ENCODE measurements around the gene CHMP4B. TPM values are rescaled to one million over a fixed set of nuclear protein-coding genes. Genes with fewer than 3 reads are reported as not detected.
A peak's percentile ranks its signal among the peaks of the same experiment; 100 is the strongest.

CHMP4B gene
- total and polyA plus RNA-seq, 7 donors = 72.5 to 267 (median 151) TPM

DNA sequence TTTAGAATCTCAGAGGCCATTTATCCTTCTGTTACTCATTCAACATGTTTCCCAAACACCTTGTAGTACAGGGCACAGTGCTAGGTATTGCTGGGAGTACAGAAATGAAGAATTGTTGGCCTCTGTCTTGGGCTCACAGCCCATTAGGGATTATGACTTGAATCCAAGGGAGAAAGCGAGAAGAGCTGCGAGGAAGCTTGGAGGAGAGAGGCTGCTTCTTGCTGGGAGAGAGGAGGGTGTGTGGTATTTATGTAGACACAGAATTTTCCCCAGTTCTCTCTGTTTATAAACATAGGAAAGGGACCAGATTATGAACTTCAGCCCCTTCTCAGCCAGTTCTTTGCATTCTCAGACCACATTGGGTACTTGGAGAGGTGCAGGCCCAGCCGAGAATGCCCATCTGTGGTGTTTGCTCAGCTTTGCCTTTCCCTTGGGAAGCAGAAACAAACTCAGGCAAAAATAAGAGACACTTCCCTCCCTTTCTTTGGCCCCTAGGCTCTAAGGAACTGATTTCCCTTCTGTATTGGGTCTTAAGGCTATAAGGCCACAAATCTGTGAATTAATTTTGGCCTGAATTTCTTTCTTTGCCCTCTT, 17.9 kb downstream of the CHMP4B start:
- Histone ChIP-seq H3K9me3 (no peaks in the 10 kb centered on the region), H3K36me3 (ENCODE audit: insufficient read depth in 1 of 2, low read depth in 1 of 2) (no peaks in the 10 kb centered on the region), H3K27ac (peak overlapping the region; percentile 77), H3K27me3 (ENCODE audit: insufficient read depth in 3 of 3, low read length in 2 of 3) (no peaks in the 10 kb centered on the region), H3K4me3 (peak overlapping the region; percentile 8), H3K4me1 (peaks cover 81% of the 10 kb centered on the region)
- intact Hi-C loops (cut with DNase I) = no loop called here
- 27 to 55% (median 38%) methylated on average over 3 of the region's 3 CpGs for WGBS, 3 donors
- TF ChIP-seq, protein P1, sequence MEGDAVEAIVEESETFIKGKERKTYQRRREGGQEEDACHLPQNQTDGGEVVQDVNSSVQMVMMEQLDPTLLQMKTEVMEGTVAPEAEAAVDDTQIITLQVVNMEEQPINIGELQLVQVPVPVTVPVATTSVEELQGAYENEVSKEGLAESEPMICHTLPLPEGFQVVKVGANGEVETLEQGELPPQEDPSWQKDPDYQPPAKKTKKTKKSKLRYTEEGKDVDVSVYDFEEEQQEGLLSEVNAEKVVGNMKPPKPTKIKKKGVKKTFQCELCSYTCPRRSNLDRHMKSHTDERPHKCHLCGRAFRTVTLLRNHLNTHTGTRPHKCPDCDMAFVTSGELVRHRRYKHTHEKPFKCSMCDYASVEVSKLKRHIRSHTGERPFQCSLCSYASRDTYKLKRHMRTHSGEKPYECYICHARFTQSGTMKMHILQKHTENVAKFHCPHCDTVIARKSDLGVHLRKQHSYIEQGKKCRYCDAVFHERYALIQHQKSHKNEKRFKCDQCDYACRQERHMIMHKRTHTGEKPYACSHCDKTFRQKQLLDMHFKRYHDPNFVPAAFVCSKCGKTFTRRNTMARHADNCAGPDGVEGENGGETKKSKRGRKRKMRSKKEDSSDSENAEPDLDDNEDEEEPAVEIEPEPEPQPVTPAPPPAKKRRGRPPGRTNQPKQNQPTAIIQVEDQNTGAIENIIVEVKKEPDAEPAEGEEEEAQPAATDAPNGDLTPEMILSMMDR (IDR thresholded peaks at IDR 0.05) = no peak
- ATAC-seq = peak in 2 of 4 donors; percentile 31 to 44
- DNase-seq = no peak

DNA sequence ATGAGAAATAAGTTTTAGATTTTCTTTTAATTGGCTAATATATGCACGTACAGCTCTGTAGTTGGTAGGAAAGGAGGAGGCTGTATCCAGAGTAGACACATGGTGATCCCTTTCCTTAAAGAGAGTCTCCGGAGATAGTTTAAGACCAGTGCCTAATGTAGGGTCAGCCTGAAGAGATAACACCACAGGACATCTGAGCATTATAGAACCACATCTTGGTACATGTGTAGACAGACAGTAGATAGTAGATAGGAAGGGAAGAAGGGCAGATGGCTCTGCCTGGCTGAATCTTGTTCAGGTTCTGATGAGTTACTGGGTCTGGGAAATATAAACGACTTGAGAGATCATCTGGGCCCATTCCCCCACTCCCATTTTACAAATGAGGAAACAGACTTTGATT, 18.5 kb downstream of the CHMP4B start:
- Histone ChIP-seq H3K27me3 (ENCODE audit: insufficient read depth in 3 of 3, low read length in 2 of 3) (no peaks in the 10 kb centered on the region), H3K27ac (peak overlapping the region; percentile 77), H3K4me3 (no peak overlapping the region), H3K36me3 (ENCODE audit: insufficient read depth in 1 of 2, low read depth in 1 of 2) (peaks cover 0 to under 1% of the 10 kb centered on the region in 2 donors), H3K9me3 (no peaks in the 10 kb centered on the region), H3K4me1 (peaks cover 85% of the 10 kb centered on the region)
- TF ChIP-seq, protein P1 (IDR thresholded peaks at IDR 0.05) = no peak
- ATAC-seq (no peak), DNase-seq (no peak)
- WGBS, 3 donors = 59 to 68% (median 68%) methylated on average over 3 of the region's 3 CpGs
- intact Hi-C loops (cut with DNase I) = no loop called here

DNA sequence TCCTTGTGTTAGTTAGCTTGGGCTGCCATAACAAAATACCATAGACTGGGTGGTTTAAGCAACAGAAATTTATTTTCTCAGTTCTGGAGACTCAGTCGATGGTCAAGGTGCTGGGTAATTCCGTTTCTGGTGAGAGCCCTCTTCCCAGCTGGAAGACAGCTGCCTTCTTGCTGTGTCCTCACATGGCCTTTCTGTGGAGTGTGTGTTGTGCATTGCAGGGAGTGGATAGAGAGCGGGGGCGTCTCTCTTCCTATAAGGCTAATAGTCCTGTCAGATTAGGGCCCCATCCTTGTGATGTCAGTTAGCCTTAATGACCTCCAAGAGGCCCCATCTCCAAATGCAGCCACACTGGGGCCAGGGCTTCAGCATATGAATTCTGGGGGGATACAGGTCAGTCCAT, 19.2 kb downstream of the CHMP4B start:
- no peak for DNase-seq
- TF ChIP-seq, protein P1 (IDR thresholded peaks at IDR 0.05) = no peak
- Histone ChIP-seq H3K27me3 (ENCODE audit: insufficient read depth in 3 of 3, low read length in 2 of 3) (no peaks in the 10 kb centered on the region), H3K4me1 (peaks cover 83% of the 10 kb centered on the region), H3K36me3 (ENCODE audit: insufficient read depth in 1 of 2, low read depth in 1 of 2) (peaks cover 0 to 3% of the 10 kb centered on the region in 2 donors), H3K27ac (peak overlapping the region; percentile 77), H3K4me3 (no peak overlapping the region), H3K9me3 (no peaks in the 10 kb centered on the region)
- peak in 3 of 4 donors; percentile 31 to 43 (median 39) for ATAC-seq
- 25 to 41% (median 30%) methylated on average over 4 of the region's 4 CpGs for WGBS, 3 donors
- intact Hi-C loops (cut with DNase I) = no loop called here

DNA sequence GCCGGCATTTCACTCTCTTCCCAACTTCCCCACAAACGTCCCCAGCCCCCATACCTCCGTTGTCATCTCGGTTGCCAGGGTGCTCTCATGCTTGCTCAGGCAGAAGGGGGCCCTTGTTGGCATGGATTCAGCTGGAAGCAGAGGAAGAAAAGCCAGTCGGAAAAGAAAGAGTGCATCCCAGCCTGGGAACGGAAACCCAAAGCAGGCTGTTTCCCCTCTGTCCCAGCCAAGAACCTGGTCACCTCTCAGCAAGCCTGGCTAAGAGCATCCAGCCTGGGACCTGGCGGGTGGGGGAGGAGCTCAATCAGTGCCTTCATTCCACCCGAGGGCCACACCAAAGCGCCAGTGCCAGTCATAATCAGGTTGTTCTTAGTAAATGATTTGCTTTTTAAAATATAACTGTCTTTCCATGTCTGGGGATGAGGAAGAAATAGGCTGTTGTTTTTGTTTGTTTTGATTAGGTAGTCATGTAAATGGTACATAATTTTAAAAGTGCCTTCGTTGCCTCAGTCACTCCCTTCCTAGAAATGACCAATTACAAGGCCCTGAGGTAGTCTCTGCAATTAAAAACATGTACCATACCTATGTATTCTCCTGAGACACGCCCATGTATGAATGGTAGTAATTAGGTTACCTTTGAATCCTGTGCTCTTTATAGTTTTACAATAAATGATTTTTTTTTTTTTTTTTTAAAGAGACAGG, 21.1 kb downstream of the CHMP4B start:
- ATAC-seq (peak in 1 of 4 donors; percentile 20), DNase-seq (no peak)
- Histone ChIP-seq H3K9me3 (no peaks in the 10 kb centered on the region), H3K27ac (no peak overlapping the region), H3K4me3 (no peak overlapping the region), H3K4me1 (peaks cover 66% of the 10 kb centered on the region), H3K36me3 (ENCODE audit: insufficient read depth in 1 of 2, low read depth in 1 of 2) (peaks cover 0 to 3% of the 10 kb centered on the region in 2 donors), H3K27me3 (ENCODE audit: insufficient read depth in 3 of 3, low read length in 2 of 3) (no peaks in the 10 kb centered on the region)
- intact Hi-C loops (cut with DNase I) = no loop called here
- TF ChIP-seq, protein P1 (IDR thresholded peaks at IDR 0.05) = no peak
- WGBS, 3 donors = 26 to 36% (median 34%) methylated on average over 11 of the region's 11 CpGs

Measured in psoas muscle (tissue), 8 donors.